HFF-Myc (cell line): ENCODE measurements around the gene CCDC92B.

Source experiments
- DNase-seq: peaks from one replicate; pipeline ENCODE4 v3.0.0-alpha.2; 2011; ENCODE audit warnings: low read depth; ENCODE audit errors: extremely low read depth
- H3K4me3 ChIP-seq: replicated peaks from 2 replicates; pipeline ENCODE4 v1.5.1; 2011; ENCODE audit warnings: low read depth, mild to moderate bottlenecking, control low read depth, low read length
- TF ChIP-seq, protein P1 (sequence below): IDR thresholded peaks from 2 replicates; pipeline ENCODE4 v1.5.1; 2012; ENCODE audit warnings: mild to moderate bottlenecking, low read depth, low read length, control low read depth; ENCODE audit errors: missing control alignments

The CCDC92B gene

DNA sequence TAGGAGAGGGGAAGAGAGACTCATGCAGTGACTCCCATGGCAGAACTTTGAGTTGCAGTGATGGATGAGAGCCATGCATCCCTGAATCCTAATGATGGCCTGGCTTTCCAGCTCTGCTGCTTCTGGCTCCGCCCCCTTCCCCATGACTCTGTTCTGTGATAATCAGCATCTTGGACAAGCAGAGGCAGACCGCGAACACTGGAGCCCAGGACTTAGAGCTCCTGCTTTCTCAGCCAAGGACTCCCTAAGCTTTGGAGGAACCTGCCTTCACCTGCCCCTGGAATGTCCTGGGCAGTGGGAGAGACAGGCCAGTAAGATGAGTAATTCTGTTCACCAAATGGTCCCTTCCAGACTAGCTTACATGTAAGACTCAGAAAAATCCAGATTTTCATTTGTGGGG, 12.5 kb downstream of the CCDC92B start:
- no peak for DNase-seq
- TF ChIP-seq, protein P1, sequence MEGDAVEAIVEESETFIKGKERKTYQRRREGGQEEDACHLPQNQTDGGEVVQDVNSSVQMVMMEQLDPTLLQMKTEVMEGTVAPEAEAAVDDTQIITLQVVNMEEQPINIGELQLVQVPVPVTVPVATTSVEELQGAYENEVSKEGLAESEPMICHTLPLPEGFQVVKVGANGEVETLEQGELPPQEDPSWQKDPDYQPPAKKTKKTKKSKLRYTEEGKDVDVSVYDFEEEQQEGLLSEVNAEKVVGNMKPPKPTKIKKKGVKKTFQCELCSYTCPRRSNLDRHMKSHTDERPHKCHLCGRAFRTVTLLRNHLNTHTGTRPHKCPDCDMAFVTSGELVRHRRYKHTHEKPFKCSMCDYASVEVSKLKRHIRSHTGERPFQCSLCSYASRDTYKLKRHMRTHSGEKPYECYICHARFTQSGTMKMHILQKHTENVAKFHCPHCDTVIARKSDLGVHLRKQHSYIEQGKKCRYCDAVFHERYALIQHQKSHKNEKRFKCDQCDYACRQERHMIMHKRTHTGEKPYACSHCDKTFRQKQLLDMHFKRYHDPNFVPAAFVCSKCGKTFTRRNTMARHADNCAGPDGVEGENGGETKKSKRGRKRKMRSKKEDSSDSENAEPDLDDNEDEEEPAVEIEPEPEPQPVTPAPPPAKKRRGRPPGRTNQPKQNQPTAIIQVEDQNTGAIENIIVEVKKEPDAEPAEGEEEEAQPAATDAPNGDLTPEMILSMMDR, result no peak
- H3K4me3 ChIP-seq, result no peak overlapping the region

DNA sequence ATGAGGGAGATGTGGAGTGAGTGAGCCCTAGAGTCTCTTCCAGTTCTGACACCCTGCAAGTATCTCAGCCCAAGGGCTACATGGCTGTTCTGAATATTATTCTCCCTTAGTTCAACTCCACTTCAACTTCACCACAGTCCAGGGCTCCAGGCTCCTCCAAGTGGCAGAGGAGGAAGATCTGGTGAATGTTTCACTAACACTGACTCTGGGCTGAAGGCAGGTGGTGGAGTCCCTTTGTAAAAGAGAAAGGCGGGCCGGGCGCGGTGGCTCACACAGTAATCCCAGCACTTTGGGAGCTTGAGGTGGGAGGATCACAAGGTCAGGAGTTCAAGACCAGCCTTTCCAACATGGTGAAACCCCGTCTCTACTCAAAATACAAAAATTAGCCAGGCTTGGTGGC, 13.6 kb downstream of the CCDC92B start:
- DNase-seq, result no peak
- TF ChIP-seq, protein P1, result no peak
- no peak overlapping the region for H3K4me3 ChIP-seq

DNA sequence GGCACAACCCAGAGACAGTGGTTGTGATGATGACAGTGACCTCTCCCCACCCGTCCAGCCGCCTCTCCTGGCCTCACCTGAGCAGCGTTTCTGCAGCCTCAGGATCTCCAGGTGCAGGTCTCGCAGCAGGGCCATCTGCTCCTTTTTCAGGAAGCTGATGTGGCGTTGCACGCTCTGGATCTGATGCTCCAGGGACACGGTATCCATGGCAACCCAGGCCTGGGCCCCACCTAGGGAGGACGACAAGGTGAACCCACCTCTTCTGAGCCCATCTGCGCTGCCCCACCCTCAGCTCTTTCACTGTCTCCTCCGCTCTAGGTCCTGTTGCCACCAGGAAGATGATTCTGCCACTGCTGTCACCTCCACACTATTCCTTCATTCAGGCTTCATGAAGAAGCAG, 14.5 kb downstream of the CCDC92B start:
- TF ChIP-seq, protein P1, result no peak
- H3K4me3 ChIP-seq, result no peak overlapping the region
- DNase-seq, result no peak

DNA sequence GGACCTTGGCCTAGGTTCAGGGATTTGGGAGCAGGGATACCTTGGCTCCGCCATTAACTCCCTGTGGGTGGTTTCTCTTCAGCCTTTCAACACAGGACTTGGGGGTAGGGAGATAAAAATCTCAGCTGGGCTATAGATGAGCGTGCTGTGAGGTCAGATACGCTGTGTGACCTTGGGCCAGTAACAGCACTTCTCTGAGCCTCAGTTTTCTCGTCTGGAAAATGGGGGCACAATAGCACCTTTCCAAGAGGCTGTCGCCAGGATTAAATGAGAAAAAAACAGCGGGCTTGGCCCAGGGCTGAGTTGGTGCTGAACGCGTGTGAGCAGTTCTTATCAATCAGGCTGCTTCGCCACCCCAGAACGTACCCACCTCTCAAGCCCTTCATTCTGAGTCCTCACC, 17.6 kb downstream of the CCDC92B start:
- DNase-seq, result no peak
- TF ChIP-seq, protein P1, result no peak
- no peak overlapping the region for H3K4me3 ChIP-seq

DNA sequence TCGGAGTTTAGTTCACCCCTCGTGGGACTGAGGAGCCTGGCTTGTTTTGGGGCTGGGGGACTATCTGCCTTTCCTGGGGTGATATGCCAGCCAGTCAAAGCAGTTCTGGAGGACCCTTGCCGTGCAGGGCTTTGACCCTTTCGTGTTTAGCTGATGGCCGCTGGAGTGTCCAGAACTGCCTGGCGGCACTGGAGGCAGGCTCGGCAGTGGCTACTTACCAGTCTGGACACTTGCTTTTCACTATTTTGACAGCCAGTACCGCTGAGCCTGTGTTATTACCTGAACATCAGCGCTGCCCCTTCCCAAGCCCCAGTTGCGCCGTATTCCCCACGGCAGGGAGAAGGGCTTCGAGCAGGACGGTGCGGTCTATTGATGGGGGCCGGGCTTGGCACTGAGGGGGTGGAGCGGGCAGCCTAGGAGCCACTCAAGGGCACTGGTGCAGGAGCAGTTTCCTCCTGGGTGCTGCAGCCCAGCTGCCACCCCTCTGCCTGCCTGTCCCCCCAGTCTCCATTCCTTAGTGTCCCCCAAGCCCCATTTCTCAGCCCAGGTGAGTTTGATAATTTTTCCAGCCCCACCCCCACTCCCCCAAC, 18.6 kb downstream of the CCDC92B start:
- no peak for DNase-seq
- TF ChIP-seq, protein P1, result no peak
- H3K4me3 ChIP-seq, result no peak overlapping the region

DNA sequence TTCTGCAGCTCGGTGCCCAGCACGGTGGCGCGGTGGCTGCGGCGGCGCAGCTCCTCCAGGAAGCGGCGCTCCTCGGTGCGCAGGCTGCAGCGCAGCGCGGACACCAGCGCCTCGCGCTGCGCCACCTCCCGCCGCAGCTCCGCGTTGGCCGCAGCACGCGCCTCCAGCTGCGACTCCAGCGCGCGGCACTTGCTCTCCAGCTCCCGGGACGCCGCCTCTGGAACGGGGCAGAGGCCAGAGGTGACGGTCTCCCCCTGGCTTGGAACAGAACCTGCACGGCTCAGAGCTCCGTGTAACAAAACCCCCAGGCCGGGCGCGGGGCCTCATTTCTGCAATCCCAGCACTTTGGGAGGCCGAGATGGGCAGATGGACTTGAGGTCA, 24.7 kb downstream of the CCDC92B start:
- no peak overlapping the region for H3K4me3 ChIP-seq
- DNase-seq, result no peak
- TF ChIP-seq, protein P1, result no peak

DNA sequence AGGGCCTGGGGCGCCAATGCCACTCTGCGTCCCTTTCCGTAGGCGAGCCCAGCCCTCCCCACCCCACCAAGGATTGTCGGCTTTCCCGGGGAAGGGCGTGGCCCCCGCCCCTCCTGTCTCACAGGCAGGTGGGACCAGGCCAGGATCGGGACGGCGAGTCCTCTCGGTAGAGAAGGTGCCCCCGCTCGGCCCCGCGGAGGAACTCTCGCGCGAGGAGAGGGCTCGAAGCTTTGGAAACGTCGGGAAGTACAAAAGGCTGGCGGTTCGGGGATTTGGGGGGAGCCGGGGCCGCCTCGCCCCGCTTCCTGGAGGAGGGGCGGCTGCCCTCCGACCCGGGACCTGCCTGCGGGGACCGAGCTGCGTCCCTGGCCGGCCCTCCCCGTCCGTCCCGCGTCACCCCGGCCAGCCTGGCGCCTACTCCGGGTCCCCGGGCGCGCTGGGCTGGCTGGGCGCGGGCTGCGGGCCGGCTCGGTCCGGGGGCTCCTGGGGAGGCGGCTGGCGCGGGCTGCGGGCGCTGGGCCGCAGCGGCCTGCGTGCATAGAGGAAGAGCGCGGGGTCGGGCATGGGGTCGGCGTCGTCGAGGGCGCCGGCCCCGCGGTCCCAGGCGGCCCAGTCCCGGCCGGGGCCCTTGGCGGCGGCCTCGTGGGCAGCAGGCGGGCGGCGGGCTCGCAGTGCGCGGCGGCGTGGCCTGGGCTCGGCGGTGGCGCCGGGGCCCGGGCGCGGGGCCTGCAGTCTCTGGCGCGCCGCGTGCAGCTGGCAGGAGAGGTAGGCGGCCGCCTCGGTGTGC, 25.3 kb downstream of the CCDC92B start:
- TF ChIP-seq, protein P1, result no peak
- no peak for DNase-seq
- no peak overlapping the region for H3K4me3 ChIP-seq
